ENCODE results near the gene DPEP1. TPM values are rescaled to one million over a fixed set of nuclear protein-coding genes. Genes with fewer than 3 reads are reported as not detected.
A peak's percentile ranks its signal among the peaks of the same experiment; 100 is the strongest.

The DPEP1 gene
- total RNA-seq, 1 donor from 2014 or later, result not detected

- no peak for DNase-seq (ENCODE audit: extremely low spot score, unreplicated experiment)
- no peak for TF ChIP-seq CTCF (IDR thresholded peaks at IDR 0.05)
- peaks cover 26% of the 10 kb centered on the region for H3K4me1 Mint-ChIP-seq (ENCODE audit: unreplicated experiment)
- no peaks in the 10 kb centered on the region for H3K36me3 Mint-ChIP-seq (ENCODE audit: unreplicated experiment)
- H3K27me3 Mint-ChIP-seq (ENCODE audit: unreplicated experiment), result no peaks in the 10 kb centered on the region
- H3K9me3 Mint-ChIP-seq (ENCODE audit: unreplicated experiment), result no peaks in the 10 kb centered on the region
- H3K4me3 Mint-ChIP-seq (ENCODE audit: unreplicated experiment), result no peak overlapping the region
- H3K27ac Mint-ChIP-seq (ENCODE audit: unreplicated experiment), result no peak overlapping the region
Measured at GRCh38 chr16:89600427-89600826, 13.0 kb upstream of the DPEP1 start.

DNA sequence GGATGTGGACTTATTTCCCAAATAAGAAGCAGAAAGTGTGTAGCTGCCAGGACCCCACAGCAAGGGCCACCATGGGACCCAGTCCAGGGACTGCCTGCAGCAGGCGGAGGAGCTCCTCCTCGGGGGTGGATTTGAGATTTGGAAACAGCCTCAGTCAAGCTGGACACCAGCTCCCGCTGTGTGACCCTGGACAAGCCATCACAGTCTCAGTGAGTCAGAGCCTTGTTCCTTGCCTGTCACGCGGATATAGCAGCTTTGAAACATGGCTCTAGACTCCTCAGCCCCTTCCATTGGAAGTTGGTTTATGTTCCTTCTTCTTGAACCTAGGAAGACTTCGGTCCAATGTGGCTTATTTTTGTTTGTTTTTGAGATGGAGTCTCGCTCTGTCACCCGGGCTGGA is 12.5 kb upstream of the DPEP1 start:
- Mint-ChIP-seq H3K9me3 (ENCODE audit: unreplicated experiment) (no peaks in the 10 kb centered on the region), H3K27me3 (ENCODE audit: unreplicated experiment) (no peaks in the 10 kb centered on the region), H3K4me3 (ENCODE audit: unreplicated experiment) (no peak overlapping the region), H3K27ac (ENCODE audit: unreplicated experiment) (no peak overlapping the region), H3K4me1 (ENCODE audit: unreplicated experiment) (peaks cover 26% of the 10 kb centered on the region), H3K36me3 (ENCODE audit: unreplicated experiment) (no peaks in the 10 kb centered on the region)
- DNase-seq (ENCODE audit: extremely low spot score, unreplicated experiment), result no peak
- no peak for TF ChIP-seq CTCF (IDR thresholded peaks at IDR 0.05)

DNA sequence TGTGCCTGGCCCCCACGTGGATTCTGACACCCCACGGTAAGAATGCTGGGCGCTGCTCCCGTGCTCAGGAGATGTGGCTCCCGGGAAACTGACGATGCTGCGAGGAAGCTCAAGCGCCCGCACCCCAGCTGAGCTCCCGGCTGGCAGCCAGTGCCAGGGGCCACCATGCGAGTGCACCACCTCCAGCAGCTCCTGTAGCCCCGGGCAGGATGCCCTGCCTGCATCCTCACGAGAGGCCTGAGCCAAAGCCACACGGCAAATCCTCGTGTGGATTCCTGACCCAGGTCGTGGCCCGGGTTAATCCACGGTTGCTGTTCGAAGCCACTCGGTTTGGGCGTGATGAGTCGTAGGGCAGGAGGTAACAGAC is 11.6 kb upstream of the DPEP1 start:
- peaks cover 26% of the 10 kb centered on the region for H3K4me1 Mint-ChIP-seq (ENCODE audit: unreplicated experiment)
- DNase-seq (ENCODE audit: extremely low spot score, unreplicated experiment), result no peak
- no peaks in the 10 kb centered on the region for H3K36me3 Mint-ChIP-seq (ENCODE audit: unreplicated experiment)
- no peak for TF ChIP-seq CTCF (IDR thresholded peaks at IDR 0.05)
- H3K9me3 Mint-ChIP-seq (ENCODE audit: unreplicated experiment), result no peaks in the 10 kb centered on the region
- peak overlapping the region; percentile 73 for H3K27ac Mint-ChIP-seq (ENCODE audit: unreplicated experiment)
- H3K27me3 Mint-ChIP-seq (ENCODE audit: unreplicated experiment), result no peaks in the 10 kb centered on the region
- no peak overlapping the region for H3K4me3 Mint-ChIP-seq (ENCODE audit: unreplicated experiment)

DNA sequence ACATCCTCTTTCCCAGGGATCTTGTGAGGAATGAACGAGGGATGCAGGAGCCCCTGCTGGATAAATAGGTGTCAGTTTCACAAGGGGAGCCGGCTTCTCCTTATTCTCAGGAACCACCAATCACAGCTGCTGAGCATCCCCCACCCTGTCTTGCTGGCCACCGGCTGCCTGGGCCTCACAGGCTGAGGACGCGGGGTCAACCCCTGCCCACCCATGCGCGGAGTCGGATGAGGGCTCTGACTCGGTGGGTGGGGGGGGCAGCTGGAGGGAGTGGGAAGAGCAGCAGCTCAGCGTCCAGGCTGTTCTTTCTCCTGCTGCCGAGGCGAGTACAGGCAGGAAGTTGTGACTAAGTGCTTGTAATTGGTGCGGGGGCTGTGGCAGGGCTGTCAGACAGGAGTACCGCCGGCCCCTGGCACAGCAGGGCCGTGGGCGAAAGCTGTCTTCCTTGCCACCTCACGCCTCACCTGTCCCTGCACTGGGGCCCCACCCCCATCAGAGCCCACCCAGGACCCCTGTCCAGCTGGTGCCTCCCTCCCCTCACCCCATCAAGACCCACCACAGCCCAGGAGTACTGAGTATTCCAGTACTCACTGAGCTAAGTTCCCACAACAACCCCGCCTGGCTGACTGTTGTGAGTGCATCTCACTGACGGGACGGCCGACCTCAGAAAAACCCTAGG is 11.0 kb upstream of the DPEP1 start:
- Mint-ChIP-seq H3K27ac (ENCODE audit: unreplicated experiment) (peak overlapping the region; percentile 73), H3K4me3 (ENCODE audit: unreplicated experiment) (peak overlapping the region; percentile 35), H3K27me3 (ENCODE audit: unreplicated experiment) (no peaks in the 10 kb centered on the region), H3K36me3 (ENCODE audit: unreplicated experiment) (no peaks in the 10 kb centered on the region), H3K9me3 (ENCODE audit: unreplicated experiment) (no peaks in the 10 kb centered on the region), H3K4me1 (ENCODE audit: unreplicated experiment) (peaks cover 26% of the 10 kb centered on the region)
- TF ChIP-seq CTCF (IDR thresholded peaks at IDR 0.05), result no peak
- peak; percentile 91 for DNase-seq (ENCODE audit: extremely low spot score, unreplicated experiment)

DNA sequence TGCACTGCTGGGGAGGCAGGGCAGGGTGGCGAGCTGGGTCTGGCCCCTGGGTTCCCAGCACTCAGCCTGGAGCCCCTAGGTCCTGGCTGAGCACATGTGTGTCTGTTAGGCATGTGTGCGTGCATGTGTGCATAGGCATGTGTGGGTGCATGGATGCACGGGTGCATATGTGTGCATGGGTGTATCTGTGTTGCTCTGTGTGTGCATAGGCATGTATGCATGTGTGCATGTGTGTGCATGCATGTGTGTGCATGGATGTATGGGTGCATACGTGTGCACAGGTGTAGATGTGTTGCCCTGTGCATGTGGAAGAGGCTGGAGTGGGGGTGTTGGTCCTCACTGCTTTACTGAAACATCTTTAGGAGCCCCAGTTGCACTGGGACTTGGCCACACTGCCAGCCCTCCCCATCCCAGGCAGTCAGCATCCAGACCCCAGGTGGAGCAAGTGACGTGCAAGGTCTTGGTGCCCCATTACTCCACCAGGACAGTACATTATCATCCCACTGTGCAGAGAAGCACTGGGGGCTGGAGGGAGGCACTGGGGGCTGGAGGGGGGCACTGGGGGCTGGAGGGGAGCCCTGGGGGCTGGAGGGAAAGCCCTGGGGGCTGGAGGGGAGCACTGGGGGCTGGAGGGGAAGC is 10.4 kb upstream of the DPEP1 start:
- H3K4me1 Mint-ChIP-seq (ENCODE audit: unreplicated experiment), result peaks cover 26% of the 10 kb centered on the region
- no peak overlapping the region for H3K4me3 Mint-ChIP-seq (ENCODE audit: unreplicated experiment)
- no peaks in the 10 kb centered on the region for H3K9me3 Mint-ChIP-seq (ENCODE audit: unreplicated experiment)
- DNase-seq (ENCODE audit: extremely low spot score, unreplicated experiment), result no peak
- no peaks in the 10 kb centered on the region for H3K27me3 Mint-ChIP-seq (ENCODE audit: unreplicated experiment)
- no peaks in the 10 kb centered on the region for H3K36me3 Mint-ChIP-seq (ENCODE audit: unreplicated experiment)
- TF ChIP-seq CTCF (IDR thresholded peaks at IDR 0.05), result no peak
- peak overlapping the region; percentile 73 for H3K27ac Mint-ChIP-seq (ENCODE audit: unreplicated experiment)
